K562 (cell line): Measurements from ENCODE around the gene ASGR2. TPM values are rescaled to one million over a fixed set of nuclear protein-coding genes. Genes with fewer than 3 reads are reported as not detected.

Experiments used
- ATAC-seq: fragments of 200-7000 bp; cut with Tn5 transposase; 3 replicates; pipeline ENCODE4 v1.9.1; 2020; ENCODE audit warnings: moderate library complexity
- BruUV-seq: library from RNA; stranded (reverse); fragments of 400-500 nt; replicated peaks from 2 replicates; lab custom pipeline; 2021; lab: Mats Ljungman, UMichigan
- CTCF ChIA-PET: fragments of 300-600 bp; formaldehyde crosslinking; extraction: SDS; loops from one replicate; lab custom pipeline; 2021; ENCODE audit warnings: low intra/inter-chr PET ratio; lab: Yijun Ruan, JAX
- POLR2A ChIA-PET: fragments of 300-600, 350-650 bp; sonication (Branson Sonifier 250); formaldehyde crosslinking; extraction: SDS; loops from one replicate; lab custom pipeline; 2021; ENCODE audit warnings: antibody characterized with exemption, inconsistent platforms; lab: Yijun Ruan, JAX
- DNase-seq, 4 experiments: peaks; one replicate each; pipeline versions ENCODE4 v3.0.0 to v3.0.0-alpha.2; 2011 to 2018; ENCODE audit warnings: low spot score in 3 of 4, mixed read lengths in 3 of 4; ENCODE audit errors: extremely low read depth in 1 of 4
- FAIRE-seq: peaks from 2 replicates; lab custom pipeline; 2011; peaks lifted over from hg19 to GRCh38; lab: Jason Lieb, UNC
- H2AFZ ChIP-seq: 2 replicates; pipeline ENCODE4 v1.6.0; 2011; ENCODE audit warnings: low read depth, low read length, control low read depth, inconsistent platforms
- H3K27ac ChIP-seq: fragments of 200-600 bp; 3 replicates; pipeline ENCODE4 v1.8.0; 2011; ENCODE audit warnings: low read depth, mild to moderate bottlenecking, control low read depth, inconsistent platforms, low read length, moderate library complexity, mixed read lengths; ENCODE audit errors: extremely low read depth
- H3K27me3 ChIP-seq, 2 experiments: fragments of 300-600 bp in 1 of 2; 2 replicates in 1 of 2; 3 replicates in 1 of 2; pipeline versions ENCODE4 v1.6.0 to v1.8.0; 2011; ENCODE audit warnings: inconsistent platforms in 2 of 2, low read length in 2 of 2, mild to moderate bottlenecking in 1 of 2, mixed read lengths in 1 of 2, moderate library complexity in 1 of 2; ENCODE audit not compliant: control insufficient read depth in 2 of 2, insufficient read depth in 2 of 2
- H3K36me3 ChIP-seq: fragments of 300-600 bp; 3 replicates; pipeline ENCODE4 v1.8.0; 2011; ENCODE audit warnings: mild to moderate bottlenecking, low read length, inconsistent platforms; ENCODE audit not compliant: control insufficient read depth, insufficient read depth
- H3K4me1 ChIP-seq, 2 experiments: fragments of 200-600 bp in 1 of 2; replicated peaks in 1 of 2; 2 replicates in 1 of 2; 3 replicates in 1 of 2; pipeline versions ENCODE4 v1.5.1 to v1.8.0; 2011; ENCODE audit warnings: inconsistent platforms in 2 of 2, low read length in 2 of 2, mild to moderate bottlenecking in 1 of 2, mixed read lengths in 1 of 2, moderate library complexity in 1 of 2; ENCODE audit not compliant: control insufficient read depth in 2 of 2, insufficient read depth in 2 of 2
- H3K4me2 ChIP-seq: 2 replicates; pipeline ENCODE4 v1.6.1; 2011; ENCODE audit warnings: low read length, control low read depth, inconsistent platforms, mixed read lengths; ENCODE audit not compliant: insufficient read depth
- H3K4me3 ChIP-seq: fragments of 200-600 bp; sonication (generic), shearing (Covaris generic); 2 replicates; pipeline ENCODE4 v1.5.1; 2016; ENCODE audit warnings: control low read depth, inconsistent platforms
- H3K79me2 ChIP-seq: fragments of 200-600 bp; 3 replicates; pipeline ENCODE4 v1.8.0; 2011; ENCODE audit warnings: low read length, inconsistent platforms; ENCODE audit not compliant: control insufficient read depth, insufficient read depth
- H3K9ac ChIP-seq, 2 experiments: 2 replicates each; pipeline versions ENCODE4 v1.6.0 to v1.6.1; 2011; ENCODE audit warnings: low read depth in 2 of 2, low read length in 2 of 2, control low read depth in 1 of 2, inconsistent platforms in 1 of 2, mild to moderate bottlenecking in 1 of 2, mixed read lengths in 1 of 2; ENCODE audit not compliant: insufficient read depth in 1 of 2
- H3K9me1 ChIP-seq: one replicate; pipeline ENCODE4 v1.6.0; 2011; ENCODE audit warnings: inconsistent platforms, mild to moderate bottlenecking, low read length, moderate library complexity; ENCODE audit not compliant: control insufficient read depth, insufficient read depth
- H3K9me3 ChIP-seq: replicated peaks from 2 replicates; pipeline ENCODE4 v1.5.1; 2011; ENCODE audit warnings: low read depth, low read length, inconsistent platforms; ENCODE audit not compliant: control insufficient read depth, insufficient read depth
- H4K20me1 ChIP-seq: replicated peaks from 2 replicates; pipeline ENCODE4 v1.6.1; 2011; ENCODE audit warnings: low read length, inconsistent platforms, mixed read lengths; ENCODE audit not compliant: control insufficient read depth, insufficient read depth
- FOS ChIP-seq: IDR thresholded peaks from 3 replicates; pipeline ENCODE4 v1.6.1; 2011; ENCODE audit not compliant: insufficient read length; ENCODE audit errors: extremely low read depth
- GABPB1 ChIP-seq: sonication (generic); formaldehyde crosslinking; IDR thresholded peaks from 2 replicates; pipeline ENCODE4 v1.8.0; 2022; ENCODE audit warnings: mild to moderate bottlenecking, missing genetic modification reagents
- KAT7 ChIP-seq: sonication (generic); formaldehyde crosslinking; IDR thresholded peaks from 2 replicates; pipeline ENCODE4 v1.8.0; 2022; ENCODE audit warnings: missing genetic modification reagents, mild to moderate bottlenecking, borderline replicate concordance
- MTF1 ChIP-seq: fragments of 250-450 bp; sonication (Bioruptor Pico); IDR thresholded peaks from 2 replicates; pipeline ENCODE4 v1.9.0; 2021; ENCODE audit warnings: moderate library complexity, mild to moderate bottlenecking, inconsistent platforms, borderline replicate concordance
- NR2F6 ChIP-seq: fragments of 450-650 bp; formaldehyde crosslinking; IDR thresholded peaks from 2 replicates; pipeline ENCODE4 v1.4.0; 2020; ENCODE audit warnings: mild to moderate bottlenecking
- RBM17 ChIP-seq: fragments of 200-400 bp; formaldehyde crosslinking; IDR thresholded peaks from 2 replicates; pipeline ENCODE4 v1.6.1; 2017; ENCODE audit warnings: low read depth, mild to moderate bottlenecking, low read length, borderline replicate concordance
- RFX1 ChIP-seq: fragments of 450-650 bp; IDR thresholded peaks from 2 replicates; pipeline ENCODE4 v1.6.1; 2016; ENCODE audit warnings: mild to moderate bottlenecking, moderate library complexity
- RUNX1 ChIP-seq: sonication (generic); IDR thresholded peaks from 2 replicates; pipeline ENCODE4 v1.6.1; 2016; ENCODE audit warnings: antibody characterized with exemption, low read depth
- SMAD4 ChIP-seq: fragments of 250-450 bp; sonication (Bioruptor Pico); conservative IDR thresholded peaks from 2 replicates; pipeline ENCODE4 v1.8.0; 2021; ENCODE audit warnings: inconsistent platforms, mild to moderate bottlenecking, moderate library complexity
- SMARCA5 ChIP-seq: fragments of 450-650 bp; IDR thresholded peaks from 2 replicates; pipeline ENCODE4 v1.6.1; 2016
- SMARCB1 ChIP-seq: IDR thresholded peaks from 2 replicates; pipeline ENCODE4 v1.6.1; 2011; ENCODE audit warnings: improper control_type of control experiment, low read depth; ENCODE audit not compliant: insufficient read length
- SMARCC2 ChIP-seq: fragments of 450-650 bp; IDR thresholded peaks from 2 replicates; pipeline ENCODE4 v1.6.1; 2017; ENCODE audit warnings: antibody characterized with exemption, moderate library complexity, mild to moderate bottlenecking, low read depth
- SRF ChIP-seq, 2 experiments: fragments of 250-450, 450-650 bp in 1 of 2; sonication (Bioruptor Pico) in 1 of 2; sonication (generic) in 1 of 2; formaldehyde crosslinking; IDR thresholded peaks; 2 replicates each; pipeline versions ENCODE4 v1.5.0 to v1.5.1; 2020 to 2022; ENCODE audit warnings: mild to moderate bottlenecking in 1 of 2, missing genetic modification reagents in 1 of 2
- WGBS: fragments of 100-300 bp; shearing (Covaris generic); methylation state at CpG from one replicate; pipeline ENCODE4 v1.1.6; 2016; ENCODE audit warnings: low coverage, mixed read lengths; ENCODE audit not compliant: insufficient coverage; ENCODE audit errors: missing lambda C conversion rate; 5-methylcytosine and 5-hydroxymethylcytosine counted together
- in situ Hi-C: fragments of 300-500 bp; cut with MboI; formaldehyde crosslinking; loops from 4 replicates; pipeline ENCODE4 v1.15.0; 2018; ENCODE audit warnings: inconsistent platforms, mixed read lengths
- intact Hi-C: fragments of 100-400 bp; cut with micrococcal nuclease; formaldehyde crosslinking; loops from 2 replicates; pipeline ENCODE4 v1.14.2; 2022
- polyA plus RNA-seq, 8 experiments: library from polyadenylated mRNA; depleted of rRNA in 4 of 8; stranded (reverse) in 5 of 8; unstranded in 3 of 8; fragments of >200 nt; fragmentation: Nextera tagmentation in 2 of 8; fragmentation: Illumina TruSeq in 1 of 8; extraction: Ambion mirVana in 2 of 8; extraction: Trizol in 1 of 8; gene quantifications; 2 replicates each; pipeline versions ENCODE4 v1.2.1 to v1.2.3, GENCODE V29; 2011 to 2014; ENCODE audit warnings: inconsistent platforms in 1 of 8, missing spikeins in 1 of 8
- total RNA-seq, 7 experiments: library from RNA; depleted of rRNA in 6 of 7; stranded (reverse); fragments of >200 nt in 6 of 7; fragmentation: Illumina TruSeq in 2 of 7; extraction: Trizol in 2 of 7; gene quantifications; 2 replicates each; pipeline versions ENCODE4 v1.2.1 to v1.2.3, GENCODE V29; 2011 to 2021; ENCODE audit warnings: low replicate concordance in 1 of 7
- TF ChIP-seq, protein P1 (sequence below): fragments of 250-450 bp; sonication (Bioruptor Pico); IDR thresholded peaks from 2 replicates; pipeline ENCODE4 v1.5.0; 2020; ENCODE audit warnings: mild to moderate bottlenecking, borderline replicate concordance

The ASGR2 gene
- total and polyA plus RNA-seq, 9 of the 15 experiments (the other 6 are each of a cell fraction or from before 2014, with no cell fraction given): not detected

DNA sequence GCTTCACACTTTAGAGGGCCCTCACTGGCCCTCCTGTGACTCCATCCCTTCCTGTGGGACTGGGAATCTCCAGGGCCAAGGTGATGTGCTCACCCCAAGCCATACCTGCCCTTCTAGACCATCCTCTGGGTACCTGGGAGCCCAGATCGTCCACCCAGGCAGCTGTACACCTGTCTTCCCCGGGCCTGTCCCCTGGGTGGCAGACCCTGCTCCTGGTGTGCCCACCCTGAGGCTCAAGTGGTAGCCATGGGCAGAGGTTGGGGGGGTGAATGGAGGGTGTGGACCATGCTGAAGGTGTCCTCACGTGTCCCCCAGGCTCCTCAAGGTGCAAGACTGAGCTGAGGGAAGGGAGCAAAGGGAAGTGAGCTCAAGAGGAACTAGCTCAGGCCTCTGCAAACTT is 43.9 kb downstream of the ASGR2 start:
- intact Hi-C loops (no loop called here), in situ Hi-C loops (no loop called here)
- H3K79me2 ChIP-seq: no peaks in the 10 kb centered on the region
- ChIA-PET POLR2A (no interaction called here), CTCF (no interaction called here)
- no peak for FAIRE-seq
- no peak for TF ChIP-seq SMARCB1
- TF ChIP-seq NR2F6 (CRISPR knock-in tag): no peak
- H3K9ac ChIP-seq: no peak overlapping the region
- BruUV-seq: no TSS peak
- no peak overlapping the region for H3K4me3 ChIP-seq
- ATAC-seq: no peak
- WGBS: 0% methylated on average over 2 of the region's 3 CpGs
- H3K9me3 ChIP-seq: no peaks in the 10 kb centered on the region
- H3K4me1 ChIP-seq: no peaks in the 10 kb centered on the region
- no peak overlapping the region for H3K4me2 ChIP-seq
- no peaks in the 10 kb centered on the region for H3K36me3 ChIP-seq
- H2AFZ ChIP-seq: no peak overlapping the region
- peaks cover 0 to 39% of the 10 kb centered on the region in 2 experiments; a peak in 4 of 5 replicates for H3K27me3 ChIP-seq
- no peak overlapping the region for H3K27ac ChIP-seq
- no peaks in the 10 kb centered on the region for H4K20me1 ChIP-seq
- DNase-seq: no peak
- no peaks in the 10 kb centered on the region for H3K9me1 ChIP-seq

DNA sequence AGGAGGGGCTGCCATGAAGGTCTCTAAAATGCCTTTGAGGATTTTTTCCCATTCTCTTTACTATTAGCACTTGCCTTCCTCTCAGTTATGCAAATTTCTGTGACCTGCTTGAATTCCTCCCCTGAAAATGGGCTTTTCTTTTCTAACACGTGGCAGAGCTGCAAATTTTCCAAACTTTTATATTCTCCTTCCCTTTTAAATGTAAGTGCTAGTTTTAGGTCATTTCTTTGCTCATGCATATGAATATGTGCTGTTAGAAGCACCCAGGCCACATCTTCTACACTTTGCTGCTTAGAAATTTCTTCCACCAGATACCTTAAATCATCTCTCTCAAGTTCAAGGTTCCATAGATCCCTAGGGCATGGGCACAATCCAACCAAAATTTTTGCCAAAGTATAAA is 46.4 kb downstream of the ASGR2 start:
- Histone ChIP-seq H3K79me2 (no peaks in the 10 kb centered on the region), H3K9ac (no peak overlapping the region), H3K4me1 (no peaks in the 10 kb centered on the region), H4K20me1 (no peaks in the 10 kb centered on the region), H2AFZ (no peak overlapping the region), H3K9me3 (no peaks in the 10 kb centered on the region), H3K9me1 (no peaks in the 10 kb centered on the region), H3K36me3 (no peaks in the 10 kb centered on the region), H3K27ac (no peak overlapping the region), H3K27me3 (peaks cover 0 to 46% of the 10 kb centered on the region in 2 experiments; a peak in 4 of 5 replicates), H3K4me3 (no peak overlapping the region), H3K4me2 (no peak overlapping the region)
- BruUV-seq: no TSS peak
- ChIA-PET CTCF (no interaction called here), POLR2A (no interaction called here)
- WGBS: 0% methylated on average over 1 of the region's 1 CpG
- in situ Hi-C loops: no loop called here
- intact Hi-C loops: no loop called here
- DNase-seq: no peak
- ATAC-seq: no peak
- FAIRE-seq: no peak
- TF ChIP-seq RBM17 (no peak), SMAD4 (CRISPR knock-in tag) (no peak), SRF (CRISPR knock-in tag; IDR thresholded peaks at IDR 0.05) (no peak), KAT7 (CRISPR knock-in tag) (no peak), SMARCC2 (no peak), MTF1 (CRISPR knock-in tag) (no peak), FOS (no peak), RUNX1 (no peak), GABPB1 (CRISPR knock-in tag) (no peak), RFX1 (no peak), SMARCA5 (no peak)
- TF ChIP-seq, protein P1, sequence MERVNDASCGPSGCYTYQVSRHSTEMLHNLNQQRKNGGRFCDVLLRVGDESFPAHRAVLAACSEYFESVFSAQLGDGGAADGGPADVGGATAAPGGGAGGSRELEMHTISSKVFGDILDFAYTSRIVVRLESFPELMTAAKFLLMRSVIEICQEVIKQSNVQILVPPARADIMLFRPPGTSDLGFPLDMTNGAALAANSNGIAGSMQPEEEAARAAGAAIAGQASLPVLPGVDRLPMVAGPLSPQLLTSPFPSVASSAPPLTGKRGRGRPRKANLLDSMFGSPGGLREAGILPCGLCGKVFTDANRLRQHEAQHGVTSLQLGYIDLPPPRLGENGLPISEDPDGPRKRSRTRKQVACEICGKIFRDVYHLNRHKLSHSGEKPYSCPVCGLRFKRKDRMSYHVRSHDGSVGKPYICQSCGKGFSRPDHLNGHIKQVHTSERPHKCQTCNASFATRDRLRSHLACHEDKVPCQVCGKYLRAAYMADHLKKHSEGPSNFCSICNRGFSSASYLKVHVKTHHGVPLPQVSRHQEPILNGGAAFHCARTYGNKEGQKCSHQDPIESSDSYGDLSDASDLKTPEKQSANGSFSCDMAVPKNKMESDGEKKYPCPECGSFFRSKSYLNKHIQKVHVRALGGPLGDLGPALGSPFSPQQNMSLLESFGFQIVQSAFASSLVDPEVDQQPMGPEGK (CRISPR knock-in tag): no peak
